IMR-90 (cell line): ENCODE measurements around the gene CTIF. TPM values are rescaled to one million over a fixed set of nuclear protein-coding genes. Genes with fewer than 3 reads are reported as not detected.

Experiments
- ATAC-seq: fragments of 200-7000 bp; cut with Tn5 transposase; 2 replicates; pipeline ENCODE4 v1.9.1; 2020; ENCODE audit warnings: low read depth, mild to moderate bottlenecking, moderate library complexity
- BruUV-seq: library from RNA; stranded (reverse); fragments of 400-500 nt; replicated peaks from 2 replicates; lab custom pipeline; 2021; lab: Mats Ljungman, UMichigan
- CTCF ChIA-PET: fragments of 300-600 bp; formaldehyde crosslinking; extraction: SDS; loops from one replicate; lab custom pipeline; 2021; ENCODE audit warnings: antibody characterized with exemption; lab: Yijun Ruan, JAX
- POLR2A ChIA-PET: fragments of 300-600 bp; sonication (Branson Sonifier 250); formaldehyde crosslinking; loops from one replicate; lab custom pipeline; 2022; ENCODE audit warnings: antibody characterized with exemption; ENCODE audit not compliant: unreplicated experiment; lab: Charles Lee
- DNase-seq: peaks from one replicate; pipeline ENCODE4 v3.0.0; 2013
- H2AFZ ChIP-seq: replicated peaks from 2 replicates; pipeline ENCODE3; 2013; ENCODE audit warnings: low read length, mild to moderate bottlenecking; ENCODE audit not compliant: poor library complexity
- H2AK5ac ChIP-seq: 2 replicates; pipeline ENCODE4 v1.6.1; 2013; ENCODE audit warnings: low read depth, low read length, inconsistent platforms
- H2AK9ac ChIP-seq: replicated peaks from 2 replicates; pipeline ENCODE3; 2013; ENCODE audit warnings: mild to moderate bottlenecking, low read depth, low read length, moderate library complexity; ENCODE audit not compliant: poor library complexity
- H2BK120ac ChIP-seq: 2 replicates; pipeline ENCODE4 v1.6.1; 2013; ENCODE audit warnings: low read depth, low read length, inconsistent platforms
- H2BK15ac ChIP-seq: 3 replicates; pipeline ENCODE4 v1.6.1; 2013; ENCODE audit warnings: low read depth, low read length, inconsistent platforms
- H2BK20ac ChIP-seq: 2 replicates; pipeline ENCODE4 v1.6.1; 2013; ENCODE audit warnings: low read depth, mild to moderate bottlenecking, inconsistent platforms, low read length, moderate library complexity
- H2BK5ac ChIP-seq: 2 replicates; pipeline ENCODE4 v1.6.1; 2013; ENCODE audit warnings: mild to moderate bottlenecking, low read depth, low read length, inconsistent platforms; ENCODE audit not compliant: poor library complexity, severe bottlenecking
- H3K14ac ChIP-seq: replicated peaks from 2 replicates; pipeline ENCODE4 v1.6.1; 2013; ENCODE audit warnings: low read depth, low read length, inconsistent platforms
- H3K18ac ChIP-seq: 2 replicates; pipeline ENCODE4 v1.6.1; 2013; ENCODE audit warnings: low read depth, low read length, control low read depth
- H3K23ac ChIP-seq: 2 replicates; pipeline ENCODE4 v1.6.1; 2013; ENCODE audit warnings: low read depth, low read length, inconsistent platforms
- H3K27ac ChIP-seq: 2 replicates; pipeline ENCODE4 v1.5.1; 2013; ENCODE audit warnings: mild to moderate bottlenecking, control low read depth, low read length; ENCODE audit not compliant: insufficient read depth
- H3K27me3 ChIP-seq: 2 replicates; pipeline ENCODE4 v1.6.1; 2013; ENCODE audit warnings: low read length; ENCODE audit not compliant: control insufficient read depth, insufficient read depth
- H3K36me3 ChIP-seq: 2 replicates; pipeline ENCODE4 v1.6.1; 2013; ENCODE audit warnings: low read length, mixed read lengths; ENCODE audit not compliant: control insufficient read depth, insufficient read depth
- H3K4ac ChIP-seq: 2 replicates; pipeline ENCODE4 v1.6.1; 2013; ENCODE audit warnings: low read depth, low read length, inconsistent platforms
- H3K4me1 ChIP-seq: 2 replicates; pipeline ENCODE4 v1.6.1; 2013; ENCODE audit warnings: low read length, mixed read lengths; ENCODE audit not compliant: control insufficient read depth, insufficient read depth
- H3K4me2 ChIP-seq: 2 replicates; pipeline ENCODE4 v1.6.1; 2013; ENCODE audit warnings: low read depth, mild to moderate bottlenecking, control low read depth, low read length, moderate library complexity
- H3K4me3 ChIP-seq: 2 replicates; pipeline ENCODE4 v1.5.1; 2013; ENCODE audit warnings: low read depth, mild to moderate bottlenecking, control low read depth, low read length, moderate library complexity; ENCODE audit not compliant: insufficient read depth
- H3K56ac ChIP-seq: 2 replicates; pipeline ENCODE4 v1.6.1; 2013; ENCODE audit warnings: low read length, inconsistent platforms; ENCODE audit not compliant: insufficient read depth; ENCODE audit errors: extremely low read depth
- H3K79me1 ChIP-seq, 2 experiments: 2 replicates each; pipeline ENCODE4 v1.6.1; 2013; ENCODE audit warnings: low read length in 2 of 2, inconsistent platforms in 1 of 2, low read depth in 1 of 2
- H3K9ac ChIP-seq: 2 replicates; pipeline ENCODE4 v1.6.1; 2013; ENCODE audit warnings: low read depth, low read length, control low read depth
- H3K9me1 ChIP-seq: 2 replicates; pipeline ENCODE4 v1.6.1; 2013; ENCODE audit warnings: low read length, inconsistent platforms; ENCODE audit not compliant: insufficient read depth
- H3K9me3 ChIP-seq: 2 replicates; pipeline ENCODE4 v1.6.1; 2013; ENCODE audit warnings: low read length; ENCODE audit not compliant: control insufficient read depth, insufficient read depth
- H4K20me1 ChIP-seq: 2 replicates; pipeline ENCODE4 v1.6.1; 2013; ENCODE audit warnings: low read length, inconsistent platforms; ENCODE audit not compliant: insufficient read depth
- H4K5ac ChIP-seq: 2 replicates; pipeline ENCODE4 v1.6.1; 2013; ENCODE audit warnings: mild to moderate bottlenecking, low read depth, low read length, control low read depth
- H4K8ac ChIP-seq, 2 experiments: 2 replicates each; pipeline ENCODE4 v1.6.1; 2013; ENCODE audit warnings: low read depth in 2 of 2, low read length in 2 of 2, control low read depth in 1 of 2, inconsistent platforms in 1 of 2
- H4K91ac ChIP-seq: 2 replicates; pipeline ENCODE4 v1.6.1; 2013; ENCODE audit warnings: low read depth, low read length, inconsistent platforms; ENCODE audit not compliant: insufficient read depth
- BHLHE40 ChIP-seq: fragments of 150-350 bp; IDR thresholded peaks from 2 replicates; pipeline ENCODE4 v1.6.1; 2016; ENCODE audit warnings: mild to moderate bottlenecking, low read depth, low read length
- CHD1 ChIP-seq: IDR thresholded peaks from 2 replicates; pipeline ENCODE4 v1.6.1; 2012; ENCODE audit warnings: low read depth, low read length, improper control_type of control experiment
- ELK1 ChIP-seq: fragments of 150-350 bp; IDR thresholded peaks from 2 replicates; pipeline ENCODE4 v1.6.1; 2016; ENCODE audit warnings: low read depth, mild to moderate bottlenecking, low read length, moderate library complexity, borderline replicate concordance
- MAZ ChIP-seq: IDR thresholded peaks from 2 replicates; pipeline ENCODE4 v1.6.1; 2012; ENCODE audit warnings: low read depth, mild to moderate bottlenecking, low read length, improper control_type of control experiment, moderate library complexity, borderline replicate concordance
- RAD21 ChIP-seq: IDR thresholded peaks from 2 replicates; pipeline ENCODE4 v1.6.1; 2012; ENCODE audit warnings: low read length, improper control_type of control experiment
- RFX5 ChIP-seq: IDR thresholded peaks from 2 replicates; pipeline ENCODE4 v1.8.0; 2012; ENCODE audit warnings: low read depth, mild to moderate bottlenecking, low read length, moderate library complexity
- SMC3 ChIP-seq: fragments of 150-350 bp; IDR thresholded peaks from 2 replicates; pipeline ENCODE4 v1.6.1; 2016; ENCODE audit warnings: low read depth, mild to moderate bottlenecking, antibody characterized with exemption, low read length, moderate library complexity
- WGBS, 2 experiments: methylation state at CpG; one replicate each; pipeline versions ENCODE4 v1.1.5 to v1.1.7; 2013; ENCODE audit warnings: missing lambda C conversion rate in 2 of 2; ENCODE audit not compliant: insufficient read length in 1 of 2; ENCODE audit errors: extremely low coverage in 2 of 2; 5-methylcytosine and 5-hydroxymethylcytosine counted together
- dilution Hi-C: fragments of 300-500 bp; cut with HindIII; formaldehyde crosslinking; loops from one replicate; pipeline ENCODE4 v1.14.3; 2018; ENCODE audit warnings: low sequenced_read_pairs; ENCODE audit not compliant: unreplicated experiment
- in situ Hi-C: fragments of 300-500 bp; cut with MboI; formaldehyde crosslinking; loops from 3 replicates; pipeline ENCODE4 v1.14.3; 2019; ENCODE audit warnings: low sequenced_read_pairs, inconsistent platforms, mixed read lengths
- intact Hi-C: fragments of 100-400 bp; cut with micrococcal nuclease; formaldehyde crosslinking; loops from 2 replicates; pipeline ENCODE4 v1.10.0; 2022
- polyA plus RNA-seq, 3 experiments: library from polyadenylated mRNA; depleted of rRNA; stranded (reverse); fragments of >200 nt; gene quantifications; 2 replicates each; pipeline ENCODE4 v1.2.3, GENCODE V29; 2012; ENCODE audit warnings: low replicate concordance in 1 of 3
- total RNA-seq: library from RNA; depleted of rRNA; stranded (reverse); fragments of >200 nt; gene quantifications from 2 replicates; pipeline ENCODE4 v1.2.3, GENCODE V29; 2012
- TF ChIP-seq, protein P1 (sequence below): conservative IDR thresholded peaks from 2 replicates; pipeline ENCODE4 v1.5.1; 2012; ENCODE audit warnings: mild to moderate bottlenecking, low read depth, low read length, improper control_type of control experiment

Gene CTIF
- total and polyA plus RNA-seq, 2 of the 4 experiments (the other 2 are of a cell fraction) = 25.1 to 57.0 TPM

- H4K5ac ChIP-seq = peak overlapping the region; percentile 22; the same call in 1 of the 2 replicates
- no peaks in the 10 kb centered on the region for H3K27me3 ChIP-seq
- POLR2A ChIA-PET = no interaction called here
- peaks cover 13% of the 10 kb centered on the region for H3K9me1 ChIP-seq
- TF ChIP-seq ELK1 (no peak), RAD21 (no peak), BHLHE40 (no peak), SMC3 (no peak), CHD1 (no peak), MAZ (no peak), RFX5 (no peak)
- TF ChIP-seq, protein P1, sequence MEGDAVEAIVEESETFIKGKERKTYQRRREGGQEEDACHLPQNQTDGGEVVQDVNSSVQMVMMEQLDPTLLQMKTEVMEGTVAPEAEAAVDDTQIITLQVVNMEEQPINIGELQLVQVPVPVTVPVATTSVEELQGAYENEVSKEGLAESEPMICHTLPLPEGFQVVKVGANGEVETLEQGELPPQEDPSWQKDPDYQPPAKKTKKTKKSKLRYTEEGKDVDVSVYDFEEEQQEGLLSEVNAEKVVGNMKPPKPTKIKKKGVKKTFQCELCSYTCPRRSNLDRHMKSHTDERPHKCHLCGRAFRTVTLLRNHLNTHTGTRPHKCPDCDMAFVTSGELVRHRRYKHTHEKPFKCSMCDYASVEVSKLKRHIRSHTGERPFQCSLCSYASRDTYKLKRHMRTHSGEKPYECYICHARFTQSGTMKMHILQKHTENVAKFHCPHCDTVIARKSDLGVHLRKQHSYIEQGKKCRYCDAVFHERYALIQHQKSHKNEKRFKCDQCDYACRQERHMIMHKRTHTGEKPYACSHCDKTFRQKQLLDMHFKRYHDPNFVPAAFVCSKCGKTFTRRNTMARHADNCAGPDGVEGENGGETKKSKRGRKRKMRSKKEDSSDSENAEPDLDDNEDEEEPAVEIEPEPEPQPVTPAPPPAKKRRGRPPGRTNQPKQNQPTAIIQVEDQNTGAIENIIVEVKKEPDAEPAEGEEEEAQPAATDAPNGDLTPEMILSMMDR = no peak
- peak overlapping the region in 1 of 2 experiments; percentile 4; a peak in 1 of 4 replicates for H4K8ac ChIP-seq
- intact Hi-C loops (no loop called here), dilution Hi-C loops (no loop called here), in situ Hi-C loops (no loop called here)
- H2AK9ac ChIP-seq = peak overlapping the region; percentile 7
- no peak overlapping the region for H3K56ac ChIP-seq
- no peak overlapping the region for H3K4me2 ChIP-seq
- H3K9me3 ChIP-seq = no peaks in the 10 kb centered on the region
- H2BK5ac ChIP-seq = no peak overlapping the region
- no peak overlapping the region for H3K4me3 ChIP-seq
- H3K23ac ChIP-seq = no peak overlapping the region
- H3K36me3 ChIP-seq = no peaks in the 10 kb centered on the region
- H4K20me1 ChIP-seq = no peaks in the 10 kb centered on the region
- 0 out of 2 replicates have a peak overlapping the region, but pooled peaks have one; percentile 44 for H3K14ac ChIP-seq
- DNase-seq (peak; percentile 42), ATAC-seq (no peak)
- H2BK20ac ChIP-seq = no peak overlapping the region
- H2AFZ ChIP-seq = peak overlapping the region; percentile 79
- H4K91ac ChIP-seq = peak overlapping the region; percentile 32; the same call in 1 of the 2 replicates
- CTCF ChIA-PET = interaction anchor here (0.7 kb wide), 1 partner anchor 13 kb away, joined by 3 read pairs; no protein-coding TSS in a partner anchor
- H2AK5ac ChIP-seq = no peak overlapping the region; the same call in 1 of the 2 replicates
- H2BK120ac ChIP-seq = peak overlapping the region; percentile 25; the same call in 1 of the 2 replicates
- H3K18ac ChIP-seq = no peak overlapping the region; the same call in 1 of the 2 replicates
- H3K79me1 ChIP-seq = peaks cover 3 to 7% of the 10 kb centered on the region in 2 experiments; a peak in 3 of 4 replicates
- H3K9ac ChIP-seq = no peak overlapping the region
- 75% methylated on average over 2 of the region's 5 CpGs; no CpG with 5 or more reads in 1 of the 2 experiments for WGBS, 2 experiments
- BruUV-seq = no TSS peak
- no peak overlapping the region for H2BK15ac ChIP-seq
- peaks cover 15% of the 10 kb centered on the region for H3K4me1 ChIP-seq
- H3K27ac ChIP-seq = no peak overlapping the region
- 0 out of 2 replicates have a peak overlapping the region, but pooled peaks have one; percentile 46 for H3K4ac ChIP-seq
These were observed 358.7 kb downstream of the CTIF start for GRCh38 chr18:48897531-48897930.
